Cardiac septum (tissue), 1 donor: ENCODE data around the gene HNF1A. TPM values are rescaled to one million over a fixed set of nuclear protein-coding genes. Genes with fewer than 3 reads are reported as not detected.

Experiments used
- DNase-seq: peaks from one replicate; pipeline ENCODE4 v3.0.0-alpha.2; 2020; ENCODE audit warnings: low spot score
- intact Hi-C: fragments of 100-400 bp; cut with DNase I; formaldehyde crosslinking; loops from one replicate; pipeline ENCODE4 v1.14.0; 2022
- total RNA-seq: library from RNA; stranded (reverse); fragmentation: NEBNext Ultra II Directional; extraction: Animal tissue kit (Norgen Biotek cat#: 25700); gene quantifications from one replicate; pipeline ENCODE4 v1.2.1, GENCODE V29; 2021
- donor health status: DM: no; HTN: no; CAD: no.

The HNF1A gene
- total RNA-seq, 1 donor from 2014 or later, result not detected

- no peak for DNase-seq
- intact Hi-C loops, result no loop called here
Observed at GRCh38 chr12:121003650-121004049, 25.3 kb downstream of the HNF1A start.

- intact Hi-C loops, result no loop called here
- DNase-seq, result no peak
Observed at GRCh38 chr12:121004253-121004815, 26.0 kb downstream of the HNF1A start.

DNA sequence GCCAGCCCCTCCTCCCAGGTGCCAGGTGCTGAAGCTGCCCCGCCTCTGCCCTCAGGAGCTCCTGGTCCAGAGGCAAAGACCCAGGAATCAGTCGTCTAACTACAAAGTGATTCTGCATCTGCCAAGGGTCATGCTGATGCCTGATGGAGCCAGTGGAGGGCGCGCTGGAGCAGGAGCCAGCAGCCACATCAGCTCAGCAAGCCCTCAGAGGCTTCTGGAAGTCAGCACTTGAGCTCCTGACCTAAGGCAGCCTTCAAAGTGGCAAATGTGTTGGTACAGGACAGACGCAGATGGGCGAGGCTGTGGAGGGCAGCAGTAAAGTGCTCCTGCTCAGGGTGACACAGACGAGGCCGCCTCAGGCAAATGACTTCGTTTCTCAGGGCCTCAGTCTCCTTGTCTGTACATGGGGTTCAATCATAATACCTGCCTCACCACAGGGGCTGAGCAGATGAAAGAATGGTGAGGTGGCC is 27.0 kb downstream of the HNF1A start:
- no peak for DNase-seq
- intact Hi-C loops, result no loop called here

- intact Hi-C loops, result no loop called here
- DNase-seq, result no peak
Observed at GRCh38 chr12:121008347-121009098, 30.2 kb downstream of the HNF1A start.

GRCh38 chr12:121009741-121010140 is 31.4 kb downstream of the HNF1A start:
- intact Hi-C loops, result no loop called here
- no peak for DNase-seq

DNA sequence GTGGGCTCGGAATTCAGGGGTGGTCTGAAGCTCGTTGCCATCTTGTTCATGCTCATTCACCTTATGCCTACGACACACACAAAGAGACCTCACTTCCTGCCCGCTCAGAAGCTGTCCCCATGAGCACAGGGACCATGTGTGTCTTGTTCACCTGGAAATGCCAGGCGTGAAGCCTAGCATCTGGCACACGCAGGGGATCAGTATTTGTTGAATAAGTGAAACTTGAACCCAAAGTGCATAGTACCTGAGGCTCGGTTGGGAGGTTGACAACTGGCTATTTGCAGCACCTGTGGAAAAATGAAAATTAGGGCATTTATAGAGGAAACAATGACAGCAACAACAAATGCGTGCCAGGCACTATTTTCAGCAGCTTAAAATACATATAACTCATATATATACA is 32.5 kb downstream of the HNF1A start:
- intact Hi-C loops, result no loop called here
- no peak for DNase-seq

DNA sequence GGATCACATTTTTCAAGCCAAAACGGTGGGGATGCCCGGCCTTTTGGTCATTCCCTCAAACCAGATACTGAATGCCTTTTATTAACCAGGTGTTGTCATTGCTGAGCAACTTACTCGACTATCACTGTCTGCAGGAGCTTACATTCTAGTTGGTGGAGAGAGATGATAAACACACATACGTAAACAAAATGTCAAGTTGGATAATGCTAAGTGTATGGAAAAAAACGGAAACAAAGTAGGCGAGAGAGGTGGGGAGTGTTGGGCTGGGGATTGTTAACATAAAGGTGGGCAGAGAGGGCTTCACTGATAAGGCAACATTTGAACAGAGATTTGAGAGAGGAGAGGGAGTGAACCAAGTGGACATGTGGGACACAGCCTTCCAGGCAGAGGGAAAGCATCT is 33.5 kb downstream of the HNF1A start:
- DNase-seq, result no peak
- intact Hi-C loops, result no loop called here

GRCh38 chr12:121013715-121014114 is 35.4 kb downstream of the HNF1A start:
- intact Hi-C loops, result no loop called here
- DNase-seq, result no peak

DNA sequence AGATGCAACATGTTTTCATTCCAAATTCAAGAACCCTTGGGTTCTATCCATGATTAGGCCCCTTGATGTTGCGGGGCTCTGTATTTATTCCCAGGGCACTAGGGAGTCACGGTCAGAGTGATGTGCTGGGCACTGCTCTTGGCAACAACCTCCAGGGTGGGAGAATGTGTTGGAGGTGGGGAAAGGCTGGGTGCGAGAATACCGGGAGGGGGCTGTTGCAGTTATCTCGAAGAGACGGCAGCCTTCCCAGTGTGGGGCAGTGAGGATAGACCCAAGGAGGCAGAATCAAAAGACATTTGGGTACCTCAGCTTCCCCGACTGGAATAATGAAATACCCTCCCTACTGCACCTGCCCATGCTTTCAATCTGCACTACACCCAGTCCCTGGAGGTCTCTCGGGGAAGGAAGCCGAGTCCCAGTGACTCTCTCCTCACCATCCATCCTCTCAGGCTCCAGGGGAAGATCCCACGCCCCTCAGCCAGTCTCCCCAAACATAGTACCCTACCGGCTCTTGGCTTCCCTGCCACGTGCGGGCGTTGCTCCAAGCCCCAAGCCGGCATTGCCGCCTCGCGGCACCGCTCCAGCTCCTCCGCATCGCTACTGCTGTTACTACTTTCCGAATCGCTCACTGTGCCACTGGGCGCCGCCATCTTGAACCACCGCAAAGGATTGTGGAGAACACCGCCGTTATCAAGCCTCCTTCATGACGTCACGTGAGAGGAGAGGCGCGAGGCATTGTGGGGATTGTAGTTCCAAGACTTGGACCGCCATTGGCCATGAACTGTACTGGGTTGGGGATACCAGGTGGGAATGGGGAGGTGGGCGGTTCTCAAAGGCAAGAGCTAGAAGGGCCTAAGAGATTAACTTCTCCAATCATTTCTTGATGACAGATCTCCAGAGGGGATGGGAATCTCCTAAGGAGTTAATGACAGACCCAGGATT is 37.8 kb downstream of the HNF1A start, which contains the start of gene C12orf43:
C12orf43 (minus strand) TSS at position 663 of the 942 bp plus-strand sequence; CDS start at position 650, 13 bp downstream.
- intact Hi-C loops, result loop anchor here (5.0 kb wide), 1 partner anchor 489 kb away; the partner anchor contains the start of gene COQ5

GRCh38 chr12:121017966-121018491 is 39.7 kb downstream of the HNF1A start:
- DNase-seq, result no peak
- intact Hi-C loops, result loop anchor here (5.0 kb wide), 1 partner anchor 491 kb away; the partner anchor contains the start of gene COQ5

More for the DNA sequence above, 37.8 kb downstream of the HNF1A start, which contains the start of gene C12orf43:
- DNase-seq, result peak; percentile 97

DNA sequence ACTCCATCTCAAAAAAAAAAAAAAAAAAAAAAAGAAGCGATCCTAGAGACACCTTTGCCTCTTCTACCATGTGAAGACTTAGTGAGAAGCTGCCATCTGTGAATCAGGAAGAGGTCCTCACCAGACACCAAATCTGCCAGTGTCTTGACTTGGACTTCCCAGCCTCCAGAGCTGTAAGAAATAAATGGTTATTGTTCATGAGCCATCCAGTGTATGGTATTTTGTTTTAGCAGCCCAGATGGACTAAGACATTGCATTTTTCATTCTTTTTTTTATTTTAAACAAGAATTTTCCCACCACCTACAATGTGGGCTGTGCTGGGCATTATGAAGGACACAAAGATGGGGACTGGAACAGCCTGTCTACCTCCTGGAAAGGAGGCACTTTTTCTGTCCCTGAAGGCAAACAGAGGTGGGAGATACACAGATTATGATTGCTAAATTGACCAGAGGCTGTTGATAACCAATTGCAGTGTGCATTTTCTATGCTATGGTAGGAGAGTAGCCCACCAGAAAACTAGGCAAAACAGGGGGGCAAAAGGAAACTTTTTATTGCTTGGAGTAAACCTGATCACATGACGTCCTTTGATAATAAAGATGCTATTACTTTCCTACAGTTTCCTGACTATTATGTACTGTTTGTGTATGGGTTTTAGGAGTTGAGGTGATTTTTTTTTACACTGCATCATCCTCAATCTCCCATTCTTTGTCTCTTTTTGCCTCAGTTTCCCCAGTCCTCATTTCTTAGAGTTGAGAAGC is 40.7 kb downstream of the HNF1A start:
- intact Hi-C loops, result loop anchor here (5.0 kb wide), 1 partner anchor 492 kb away; the partner anchor contains the start of gene COQ5
- DNase-seq, result no peak

GRCh38 chr12:121021754-121022153 is 43.4 kb downstream of the HNF1A start:
- intact Hi-C loops, result no loop called here
- no peak for DNase-seq

DNA sequence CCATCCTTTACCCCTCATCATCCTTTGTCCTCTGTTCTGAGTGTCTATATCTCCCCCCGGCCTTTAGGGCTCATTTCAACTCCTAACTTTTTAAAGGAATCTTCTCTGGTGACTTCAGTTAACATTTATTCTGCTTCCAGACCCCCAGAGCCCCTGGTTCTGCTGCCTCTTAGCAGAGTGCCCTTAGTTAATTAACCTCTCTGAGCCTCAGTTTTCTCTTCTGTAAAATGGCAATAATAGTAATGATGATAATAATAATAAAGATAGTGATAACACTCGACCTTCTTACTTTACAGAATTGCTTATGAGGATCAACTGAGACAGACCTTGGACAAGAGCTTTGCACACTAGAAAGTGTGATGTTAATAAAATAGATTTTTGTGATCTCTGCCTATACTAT is 44.4 kb downstream of the HNF1A start:
- no peak for DNase-seq
- intact Hi-C loops, result no loop called here

DNA sequence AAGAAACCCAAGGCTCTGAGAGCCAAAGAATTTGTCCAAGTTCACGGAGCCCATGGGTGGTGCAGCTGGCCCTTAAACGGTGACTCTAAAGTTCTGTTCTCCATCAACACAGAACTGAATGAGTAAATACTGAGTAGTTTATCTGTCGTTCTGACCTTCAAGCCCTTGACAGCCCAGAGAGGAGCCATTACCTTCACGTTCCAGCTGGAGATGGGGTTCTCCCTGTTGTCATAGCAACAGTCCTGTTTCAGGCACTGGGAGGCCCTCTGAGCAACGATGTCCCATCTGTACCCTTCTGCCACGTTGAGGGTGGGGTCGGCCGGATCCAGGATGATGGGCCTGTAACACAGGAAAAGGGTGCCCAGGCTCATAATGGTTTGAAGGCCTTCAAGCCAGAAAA is 45.5 kb downstream of the HNF1A start:
- intact Hi-C loops, result no loop called here
- no peak for DNase-seq

DNA sequence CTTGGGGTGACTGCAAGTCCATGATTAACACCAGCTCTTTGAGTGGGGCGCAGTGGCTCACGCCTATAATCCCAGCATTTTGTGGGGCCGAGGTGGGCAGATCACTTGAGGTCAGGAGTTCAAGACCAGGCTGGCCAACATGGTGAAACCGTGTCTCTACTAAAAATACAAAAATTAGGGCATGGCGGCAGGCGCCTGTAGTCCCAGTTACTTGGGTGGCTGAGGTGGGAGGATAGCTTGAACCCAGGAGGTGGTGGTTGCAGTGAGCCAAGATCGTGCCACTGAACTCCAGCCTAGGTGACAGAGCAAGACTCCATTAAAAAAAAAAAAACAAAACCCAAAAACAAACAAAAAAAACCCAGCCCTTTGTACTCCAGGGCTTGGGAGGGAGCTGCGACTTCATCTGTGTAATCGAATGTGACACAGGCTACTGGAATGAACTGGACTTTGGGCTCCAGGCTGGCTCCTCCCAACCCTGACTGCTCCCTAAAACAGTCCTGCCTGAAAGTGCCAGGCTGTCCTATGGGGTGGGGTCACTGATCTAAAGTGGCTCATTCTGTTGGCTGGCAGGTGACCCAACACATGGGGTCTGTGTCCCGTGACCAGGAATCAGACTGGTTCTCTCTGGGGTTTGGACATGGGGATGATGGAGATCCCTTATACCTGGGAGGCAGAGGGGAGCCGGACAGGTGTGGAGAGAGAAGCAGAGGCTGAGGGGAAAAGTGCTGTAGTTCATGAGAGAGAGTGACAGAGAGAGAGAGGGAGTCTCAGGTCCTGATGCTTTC is 47.3 kb downstream of the HNF1A start:
- DNase-seq, result no peak
- intact Hi-C loops, result no loop called here

GRCh38 chr12:121026274-121027045 is 48.1 kb downstream of the HNF1A start:
- DNase-seq, result no peak
- intact Hi-C loops, result no loop called here

DNA sequence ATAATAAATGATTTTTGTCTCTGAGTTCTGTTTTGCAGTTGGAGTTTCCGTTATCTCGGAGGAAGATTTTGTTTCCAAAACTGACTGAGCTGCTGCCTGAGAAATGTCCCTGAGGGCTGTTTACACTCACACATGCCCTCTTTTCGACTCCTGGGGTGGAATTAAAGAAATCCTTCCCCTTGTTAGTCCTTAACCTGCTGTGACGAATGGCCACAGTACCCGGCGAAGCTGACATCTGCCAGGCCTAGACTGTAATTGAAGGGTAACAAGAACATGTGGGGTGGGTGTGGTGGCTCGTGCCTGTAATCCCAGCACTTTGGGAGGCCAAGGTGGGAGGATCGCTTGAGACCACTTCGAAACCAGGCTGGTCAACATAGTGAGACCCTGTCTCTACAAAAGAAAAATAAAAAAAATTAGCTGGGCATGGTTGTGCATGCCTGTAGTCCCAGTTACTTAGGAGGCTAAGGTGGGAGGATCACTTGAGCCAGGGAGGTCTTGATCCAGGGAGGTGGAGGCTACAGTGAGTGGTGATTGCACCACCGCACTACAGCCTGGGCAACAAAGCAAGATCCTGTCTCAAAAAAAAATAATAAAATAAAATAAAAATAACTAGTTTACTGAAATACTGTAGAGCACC is 52.4 kb downstream of the HNF1A start:
- no peak for DNase-seq
- intact Hi-C loops, result no loop called here
